Measurements from ENCODE around the gene KEL.
"Not testable (repeated sequence)": the region's sequence is repeated elsewhere in the genome, so short reads cannot be mapped to it uniquely, and the experiment has no call there.

The KEL gene

GRCh38 chr7:142961973-142962926 is at the start of gene KEL:
TSS of gene KEL (minus strand) at chr7:142962363. CDS start at chr7:142962206, 157 bp downstream.
- DNase-seq (ENCODE audit: low read depth in 2 of 2) = no peak

- peak; percentile 60 to 68 for DNase-seq (ENCODE audit: low read depth in 2 of 2)
Observed at GRCh38 chr7:143008007-143008901, 46.1 kb upstream of the KEL start.

- DNase-seq (ENCODE audit: low read depth in 2 of 2) = no peak
Observed at GRCh38 chr7:143005632-143006260, 43.6 kb upstream of the KEL start.

- DNase-seq (ENCODE audit: low read depth in 2 of 2) = no peak
Observed at GRCh38 chr7:143003393-143004051, 41.4 kb upstream of the KEL start.

- no peak for DNase-seq (ENCODE audit: low read depth in 2 of 2)
Observed at GRCh38 chr7:143002898-143003297, 40.7 kb upstream of the KEL start.

- no peak for DNase-seq (ENCODE audit: low read depth in 2 of 2)
Observed at GRCh38 chr7:143002106-143002505, 39.9 kb upstream of the KEL start.

GRCh38 chr7:143000648-143001047 is 38.5 kb upstream of the KEL start:
- DNase-seq (ENCODE audit: low read depth in 2 of 2) = no peak

GRCh38 chr7:142999793-143000192 is 37.6 kb upstream of the KEL start:
- DNase-seq (ENCODE audit: low read depth in 2 of 2) = no peak

GRCh38 chr7:142998966-142999365 is 36.8 kb upstream of the KEL start:
- no peak for DNase-seq (ENCODE audit: low read depth in 2 of 2)

GRCh38 chr7:142997456-142997989 is 35.4 kb upstream of the KEL start:
- no peak for DNase-seq (ENCODE audit: low read depth in 2 of 2)

GRCh38 chr7:142992427-142992826 is 30.3 kb upstream of the KEL start:
- DNase-seq (ENCODE audit: low read depth in 2 of 2) = no peak

- DNase-seq (ENCODE audit: low read depth in 2 of 2) = no peak
Observed at GRCh38 chr7:142984297-142984696, 22.1 kb upstream of the KEL start.

- no peak for DNase-seq (ENCODE audit: low read depth in 2 of 2)
Observed at GRCh38 chr7:142983825-142984224, 21.7 kb upstream of the KEL start.

- DNase-seq (ENCODE audit: low read depth in 2 of 2) = not testable (repeated sequence)
Observed at GRCh38 chr7:142978402-142978801, 16.2 kb upstream of the KEL start.

- no peak for DNase-seq (ENCODE audit: low read depth in 2 of 2)
Observed at GRCh38 chr7:142974626-142975025, 12.5 kb upstream of the KEL start.

- DNase-seq (ENCODE audit: low read depth in 2 of 2) = no peak
Observed at GRCh38 chr7:142969183-142969582, 7.0 kb upstream of the KEL start.

- no peak for DNase-seq (ENCODE audit: low read depth in 2 of 2)
Observed at GRCh38 chr7:142968229-142968628, 6.1 kb upstream of the KEL start.

- DNase-seq (ENCODE audit: low read depth in 2 of 2) = no peak
Observed at GRCh38 chr7:142964502-142965246, 2.5 kb upstream of the KEL start.

GRCh38 chr7:142963993-142964392 is 1.8 kb upstream of the KEL start:
- DNase-seq (ENCODE audit: low read depth in 2 of 2) = no peak

GRCh38 chr7:142962991-142963390 is 828 bp upstream of the KEL start:
- no peak for DNase-seq (ENCODE audit: low read depth in 2 of 2)

- no peak for DNase-seq (ENCODE audit: low read depth in 2 of 2)
Observed at GRCh38 chr7:142961595-142961972, 579 bp downstream of the KEL start.
